IMR-90 (cell line): ENCODE data around the gene RBPJL.

Experiments
- BHLHE40 ChIP-seq: fragments of 150-350 bp; IDR thresholded peaks from 2 replicates; pipeline ENCODE4 v1.6.1; 2016; ENCODE audit warnings: mild to moderate bottlenecking, low read depth, low read length
- CEBPB ChIP-seq: IDR thresholded peaks from 2 replicates; pipeline ENCODE4 v1.6.1; 2012; ENCODE audit warnings: low read depth, low read length, improper control_type of control experiment
- FOS ChIP-seq: fragments of 150-350 bp; IDR thresholded peaks from 2 replicates; pipeline ENCODE4 v1.6.1; 2016; ENCODE audit warnings: low read depth, low read length
- MAZ ChIP-seq: IDR thresholded peaks from 2 replicates; pipeline ENCODE4 v1.6.1; 2012; ENCODE audit warnings: low read depth, mild to moderate bottlenecking, low read length, improper control_type of control experiment, moderate library complexity, borderline replicate concordance
- NFE2L2 ChIP-seq: fragments of 150-350 bp; IDR thresholded peaks from 2 replicates; pipeline ENCODE4 v1.6.1; 2016; ENCODE audit warnings: low read depth, mild to moderate bottlenecking, low read length
- POLR2A ChIP-seq: IDR thresholded peaks from 2 replicates; pipeline ENCODE4 v1.6.1; 2012; ENCODE audit warnings: mild to moderate bottlenecking, low read depth, low read length
- RAD21 ChIP-seq: IDR thresholded peaks from 2 replicates; pipeline ENCODE4 v1.6.1; 2012; ENCODE audit warnings: low read length, improper control_type of control experiment
- TF ChIP-seq, protein P1 (sequence below): conservative IDR thresholded peaks from 2 replicates; pipeline ENCODE4 v1.5.1; 2012; ENCODE audit warnings: mild to moderate bottlenecking, low read depth, low read length, improper control_type of control experiment
- TF ChIP-seq, protein P2 (sequence below): fragments of 150-350 bp; IDR thresholded peaks from 2 replicates; pipeline ENCODE4 v1.6.1; 2016; ENCODE audit warnings: low read depth, mild to moderate bottlenecking, low read length, moderate library complexity, borderline replicate concordance
- TF ChIP-seq, protein P3 (sequence below): fragments of 150-350 bp; IDR thresholded peaks from 2 replicates; pipeline ENCODE4 v1.6.1; 2017; ENCODE audit warnings: mild to moderate bottlenecking, antibody characterized with exemption, low read length, low read depth

DNA sequence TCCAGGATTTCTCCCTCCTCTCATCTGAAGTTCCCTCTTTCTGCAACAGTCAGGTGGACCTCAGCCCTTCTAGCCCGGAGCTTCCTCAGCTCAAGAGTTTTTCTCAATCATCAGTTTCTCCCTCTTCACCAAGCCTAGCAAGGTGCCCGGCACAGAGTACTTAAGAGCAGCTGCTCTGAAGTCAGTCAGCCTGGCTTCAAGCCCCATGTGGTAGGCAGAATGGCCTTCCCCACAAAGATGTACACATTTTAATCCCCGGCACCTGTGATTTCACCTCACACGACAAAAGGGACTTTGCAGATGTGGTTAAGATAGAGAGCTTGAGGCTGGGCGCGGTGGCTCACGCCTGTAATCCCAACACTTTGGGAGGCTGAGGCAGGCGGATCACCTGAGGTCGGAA, 15.1 kb upstream of the RBPJL start:
- TF ChIP-seq, protein P1, sequence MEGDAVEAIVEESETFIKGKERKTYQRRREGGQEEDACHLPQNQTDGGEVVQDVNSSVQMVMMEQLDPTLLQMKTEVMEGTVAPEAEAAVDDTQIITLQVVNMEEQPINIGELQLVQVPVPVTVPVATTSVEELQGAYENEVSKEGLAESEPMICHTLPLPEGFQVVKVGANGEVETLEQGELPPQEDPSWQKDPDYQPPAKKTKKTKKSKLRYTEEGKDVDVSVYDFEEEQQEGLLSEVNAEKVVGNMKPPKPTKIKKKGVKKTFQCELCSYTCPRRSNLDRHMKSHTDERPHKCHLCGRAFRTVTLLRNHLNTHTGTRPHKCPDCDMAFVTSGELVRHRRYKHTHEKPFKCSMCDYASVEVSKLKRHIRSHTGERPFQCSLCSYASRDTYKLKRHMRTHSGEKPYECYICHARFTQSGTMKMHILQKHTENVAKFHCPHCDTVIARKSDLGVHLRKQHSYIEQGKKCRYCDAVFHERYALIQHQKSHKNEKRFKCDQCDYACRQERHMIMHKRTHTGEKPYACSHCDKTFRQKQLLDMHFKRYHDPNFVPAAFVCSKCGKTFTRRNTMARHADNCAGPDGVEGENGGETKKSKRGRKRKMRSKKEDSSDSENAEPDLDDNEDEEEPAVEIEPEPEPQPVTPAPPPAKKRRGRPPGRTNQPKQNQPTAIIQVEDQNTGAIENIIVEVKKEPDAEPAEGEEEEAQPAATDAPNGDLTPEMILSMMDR, result no peak
- TF ChIP-seq, protein P2, sequence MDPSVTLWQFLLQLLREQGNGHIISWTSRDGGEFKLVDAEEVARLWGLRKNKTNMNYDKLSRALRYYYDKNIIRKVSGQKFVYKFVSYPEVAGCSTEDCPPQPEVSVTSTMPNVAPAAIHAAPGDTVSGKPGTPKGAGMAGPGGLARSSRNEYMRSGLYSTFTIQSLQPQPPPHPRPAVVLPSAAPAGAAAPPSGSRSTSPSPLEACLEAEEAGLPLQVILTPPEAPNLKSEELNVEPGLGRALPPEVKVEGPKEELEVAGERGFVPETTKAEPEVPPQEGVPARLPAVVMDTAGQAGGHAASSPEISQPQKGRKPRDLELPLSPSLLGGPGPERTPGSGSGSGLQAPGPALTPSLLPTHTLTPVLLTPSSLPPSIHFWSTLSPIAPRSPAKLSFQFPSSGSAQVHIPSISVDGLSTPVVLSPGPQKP, result no peak
- TF ChIP-seq POLR2A, result no peak
- TF ChIP-seq CEBPB, result no peak
- TF ChIP-seq MAZ, result no peak
- TF ChIP-seq BHLHE40, result no peak
- no peak for TF ChIP-seq NFE2L2
- no peak for TF ChIP-seq RAD21
- TF ChIP-seq FOS, result no peak
- TF ChIP-seq, protein P3, sequence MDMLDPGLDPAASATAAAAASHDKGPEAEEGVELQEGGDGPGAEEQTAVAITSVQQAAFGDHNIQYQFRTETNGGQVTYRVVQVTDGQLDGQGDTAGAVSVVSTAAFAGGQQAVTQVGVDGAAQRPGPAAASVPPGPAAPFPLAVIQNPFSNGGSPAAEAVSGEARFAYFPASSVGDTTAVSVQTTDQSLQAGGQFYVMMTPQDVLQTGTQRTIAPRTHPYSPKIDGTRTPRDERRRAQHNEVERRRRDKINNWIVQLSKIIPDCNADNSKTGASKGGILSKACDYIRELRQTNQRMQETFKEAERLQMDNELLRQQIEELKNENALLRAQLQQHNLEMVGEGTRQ, result no peak
